ENCODE data around the gene BRCA1.
"Not testable (repeated sequence)": the region's sequence is repeated elsewhere in the genome, so short reads cannot be mapped to it uniquely, and the experiment has no call there.

DNA sequence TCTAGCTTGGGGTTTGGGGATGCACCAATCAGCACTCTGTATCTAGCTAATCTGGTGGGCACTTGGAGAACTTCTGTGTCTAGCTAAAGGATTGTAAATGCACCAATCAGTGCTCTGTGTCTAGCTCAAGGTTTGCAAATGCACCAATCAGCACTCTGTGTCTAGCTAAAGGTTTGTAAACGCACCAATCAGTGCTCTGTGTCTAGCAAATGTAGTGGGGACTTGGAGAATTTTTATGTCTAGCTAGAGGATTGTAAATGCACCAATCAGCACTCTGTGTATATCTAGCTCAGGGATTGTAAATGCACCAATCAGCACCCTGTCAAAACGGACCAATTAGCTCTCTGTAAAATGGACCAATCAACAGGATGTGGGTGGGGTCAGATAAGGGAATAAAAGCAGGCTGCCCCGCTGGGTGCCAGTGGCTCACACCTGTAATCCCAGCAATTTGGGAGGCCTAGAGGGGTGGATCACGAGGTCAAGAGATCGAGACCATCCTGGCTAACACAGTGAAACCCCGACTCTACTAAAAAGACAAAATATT is 2.2 kb upstream of the BRCA1 start:
- TF ChIP-seq, protein P1, sequence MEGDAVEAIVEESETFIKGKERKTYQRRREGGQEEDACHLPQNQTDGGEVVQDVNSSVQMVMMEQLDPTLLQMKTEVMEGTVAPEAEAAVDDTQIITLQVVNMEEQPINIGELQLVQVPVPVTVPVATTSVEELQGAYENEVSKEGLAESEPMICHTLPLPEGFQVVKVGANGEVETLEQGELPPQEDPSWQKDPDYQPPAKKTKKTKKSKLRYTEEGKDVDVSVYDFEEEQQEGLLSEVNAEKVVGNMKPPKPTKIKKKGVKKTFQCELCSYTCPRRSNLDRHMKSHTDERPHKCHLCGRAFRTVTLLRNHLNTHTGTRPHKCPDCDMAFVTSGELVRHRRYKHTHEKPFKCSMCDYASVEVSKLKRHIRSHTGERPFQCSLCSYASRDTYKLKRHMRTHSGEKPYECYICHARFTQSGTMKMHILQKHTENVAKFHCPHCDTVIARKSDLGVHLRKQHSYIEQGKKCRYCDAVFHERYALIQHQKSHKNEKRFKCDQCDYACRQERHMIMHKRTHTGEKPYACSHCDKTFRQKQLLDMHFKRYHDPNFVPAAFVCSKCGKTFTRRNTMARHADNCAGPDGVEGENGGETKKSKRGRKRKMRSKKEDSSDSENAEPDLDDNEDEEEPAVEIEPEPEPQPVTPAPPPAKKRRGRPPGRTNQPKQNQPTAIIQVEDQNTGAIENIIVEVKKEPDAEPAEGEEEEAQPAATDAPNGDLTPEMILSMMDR (IDR thresholded peaks at IDR 0.05; ENCODE audit: insufficient read depth, low read depth, low read length) = not testable (repeated sequence)
- TF ChIP-seq EZH2 (IDR thresholded peaks at IDR 0.05; ENCODE audit: insufficient read depth, low read length) = not testable (repeated sequence)

Measured in astrocyte (in vitro differentiated cells and primary cell).